Measurements from ENCODE around the gene OR2T5. TPM values are rescaled to one million over a fixed set of nuclear protein-coding genes. Genes with fewer than 3 reads are reported as not detected.

Gene OR2T5
- total RNA-seq: not detected in 2 replicates

GRCh38 chr1:248488289-248488688, at the start of gene OR2T5:
TSS of gene OR2T5 (plus strand) at chr1:248488589. CDS start at chr1:248488589, 0 bp downstream.

GRCh38 chr1:248445399-248445798, 43.0 kb upstream of the OR2T5 start, which contains the start of gene OR2T2:
TSS of gene OR2T2 (plus strand) at chr1:248445637. CDS start at chr1:248452798, 7,161 bp downstream.

GRCh38 chr1:248473051-248473450, 15.3 kb upstream of the OR2T5 start, which contains the start of gene OR2T3:
TSS of gene OR2T3 (plus strand) at chr1:248473351. CDS start at chr1:248473351, 0 bp downstream.

GRCh38 chr1:248507773-248508172, 19.4 kb downstream of the OR2T5 start, which contains the start of gene OR2G6:
TSS of gene OR2G6 (plus strand) at chr1:248508073. CDS start at chr1:248521647, 13,574 bp downstream.

Other genes with a start within 250 kb of the OR2T5 start
- not detected in 2 replicates for gene OR2T33, start 210.6 kb upstream of the OR2T5 start, total RNA-seq
- gene OR2T12, start 185.2 kb upstream of the OR2T5 start, total RNA-seq: not detected in 2 replicates
- gene OR2M7, start 164.0 kb upstream of the OR2T5 start, total RNA-seq: not detected in 2 replicates
- gene OR14C36, start 139.8 kb upstream of the OR2T5 start, total RNA-seq: not detected in 2 replicates
- gene OR2T4, start 126.9 kb upstream of the OR2T5 start, total RNA-seq: not detected in 2 replicates
- not detected in 2 replicates for gene OR2T6, start 112.8 kb upstream of the OR2T5 start, total RNA-seq
- gene OR2T1, start 85.5 kb upstream of the OR2T5 start, total RNA-seq: not detected in 2 replicates
- not detected in 2 replicates for gene OR2T2, start 43.0 kb upstream of the OR2T5 start, total RNA-seq
- gene OR2T3, start 15.2 kb upstream of the OR2T5 start, total RNA-seq: not detected in 2 replicates
- gene OR2G6, start 19.5 kb downstream of the OR2T5 start, total RNA-seq: not detected in 2 replicates
- not detected in 2 replicates for gene OR2T29, start 74.2 kb downstream of the OR2T5 start, total RNA-seq
- gene OR2T34, start 86.2 kb downstream of the OR2T5 start, total RNA-seq: not detected in 2 replicates
- gene OR2T10, start 109.1 kb downstream of the OR2T5 start, total RNA-seq: not detected in 2 replicates
- gene OR2T11, start 146.5 kb downstream of the OR2T5 start, total RNA-seq: not detected in 2 replicates
- not detected in 2 replicates for gene OR2T35, start 156.7 kb downstream of the OR2T5 start, total RNA-seq
- not detected in 2 replicates for gene OR2T27, start 166.9 kb downstream of the OR2T5 start, total RNA-seq
- not detected in 2 replicates for gene OR14I1, start 214.2 kb downstream of the OR2T5 start, total RNA-seq